GM11168 (cell line): ENCODE measurements around the gene IKBIP.
"Not testable (repeated sequence)": the region's sequence is repeated elsewhere in the genome, so short reads cannot be mapped to it uniquely, and the experiment has no call there.

Experiments used
- in situ Hi-C: fragments of 300-500 bp; cut with MboI; formaldehyde crosslinking; loops from one replicate; pipeline ENCODE4 v1.12.0; 2022; ENCODE audit warnings: low sequenced_read_pairs; ENCODE audit not compliant: unreplicated experiment

The IKBIP gene

DNA sequence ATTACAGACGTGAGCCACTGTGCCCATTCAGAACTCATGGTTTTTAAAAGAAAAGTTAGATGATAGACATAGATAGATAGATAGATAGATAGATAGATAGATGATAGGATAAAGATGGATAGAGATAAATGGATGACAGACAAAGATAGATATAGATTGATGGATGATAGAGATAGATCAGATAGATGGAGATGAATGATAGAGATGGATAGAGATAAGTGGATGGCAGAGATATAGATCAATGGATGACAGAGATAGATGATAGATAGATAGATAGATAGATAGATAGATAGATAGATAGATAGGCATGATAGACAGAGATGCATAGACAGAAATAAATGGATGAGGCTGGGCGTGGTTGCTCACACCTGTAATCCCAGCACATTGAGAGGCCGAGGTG is 64.8 kb downstream of the IKBIP start:
- in situ Hi-C loops, result no loop called here

DNA sequence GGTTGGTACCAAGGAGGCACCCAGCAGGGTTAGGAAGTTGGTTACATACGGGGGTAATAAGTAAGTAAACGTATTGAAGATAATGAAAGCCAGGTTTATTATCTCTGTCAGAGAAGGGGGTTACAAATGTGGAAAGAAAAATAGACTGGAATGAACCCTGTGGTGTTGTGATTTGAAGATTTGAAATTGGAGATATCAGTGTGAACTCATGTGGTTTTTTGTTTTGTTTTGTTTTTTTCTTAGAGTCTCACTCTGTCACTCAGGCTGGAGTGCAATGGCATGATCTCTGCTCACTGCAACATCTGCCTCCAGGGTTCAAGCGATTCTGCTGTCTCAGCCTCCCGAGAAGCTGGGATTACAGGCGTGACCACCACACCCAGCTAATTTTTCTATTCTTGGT is 65.2 kb downstream of the IKBIP start:
- in situ Hi-C loops, result no loop called here

DNA sequence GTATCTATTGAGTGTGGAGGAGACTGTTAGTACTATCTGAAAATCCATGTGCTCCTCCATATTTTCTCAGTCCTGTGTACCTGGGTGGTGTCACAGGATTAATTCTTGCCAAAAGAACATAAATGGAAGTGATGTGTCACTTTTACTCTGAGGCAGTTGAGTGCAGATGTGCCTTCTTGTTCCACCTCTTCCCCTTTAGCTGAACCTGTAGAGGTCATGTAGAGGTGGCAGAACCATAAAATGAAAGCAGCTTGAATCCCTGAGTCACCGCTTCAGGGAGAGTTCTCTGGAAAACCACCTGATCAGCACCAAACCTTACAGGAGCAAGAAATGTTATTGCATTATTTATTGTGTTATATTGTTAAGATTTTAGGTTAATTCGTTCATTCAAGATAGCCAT is 65.8 kb downstream of the IKBIP start:
- in situ Hi-C loops, result no loop called here

DNA sequence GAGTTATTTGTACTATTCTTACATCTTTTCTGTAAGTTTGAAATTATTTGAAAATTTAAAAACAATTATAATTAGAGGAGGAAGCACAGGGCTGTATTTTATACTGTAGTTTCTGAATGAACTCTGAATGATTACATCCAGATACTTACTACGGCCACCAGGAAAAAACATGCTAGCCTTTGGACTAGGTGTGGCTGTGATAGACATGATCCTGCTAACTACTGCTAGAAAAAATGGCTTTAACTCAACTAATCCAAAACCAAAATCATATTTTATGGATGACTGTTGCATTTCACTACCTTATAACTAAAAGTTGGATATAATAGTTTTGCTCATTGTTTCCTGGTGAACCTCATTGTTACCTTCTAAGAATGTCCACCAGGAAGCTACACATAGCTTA is 66.2 kb downstream of the IKBIP start:
- in situ Hi-C loops, result no loop called here

DNA sequence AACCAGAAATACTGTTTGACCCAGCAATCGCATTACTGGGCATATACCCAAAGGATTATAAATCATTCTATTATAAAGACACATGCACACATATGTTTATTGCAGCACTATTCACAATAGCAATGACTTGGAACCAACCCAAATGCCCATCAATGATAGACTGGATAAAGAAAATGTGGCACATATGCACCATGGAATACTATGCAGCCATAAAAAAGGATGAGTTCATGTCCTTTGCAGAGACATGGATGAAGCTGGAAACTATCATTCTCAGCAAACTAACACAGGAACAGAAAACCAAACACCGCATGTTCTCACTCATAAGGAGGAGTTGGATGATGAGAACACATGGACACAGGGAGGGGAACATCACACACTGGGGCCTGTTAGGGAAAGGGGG is 67.8 kb downstream of the IKBIP start:
- in situ Hi-C loops, result not testable (repeated sequence)

DNA sequence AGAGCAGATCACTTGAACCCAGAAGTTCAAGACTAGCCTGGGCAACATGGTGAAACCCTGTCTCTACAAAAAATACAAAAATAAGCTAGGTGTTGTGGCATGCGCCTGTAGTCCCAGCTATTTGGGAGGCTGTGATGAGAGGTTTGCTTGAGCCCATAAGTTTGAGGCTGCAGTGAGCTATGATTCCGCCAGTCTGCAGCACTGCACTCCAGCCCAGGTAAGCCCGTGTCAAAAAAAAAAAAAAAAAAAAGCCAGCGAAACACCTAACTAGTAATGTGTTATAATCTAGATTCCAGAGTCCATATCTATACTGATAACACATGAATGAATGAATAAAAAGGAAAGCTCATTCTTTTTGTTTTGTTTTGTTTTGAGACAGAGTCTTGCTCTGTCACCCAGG is 69.6 kb downstream of the IKBIP start:
- in situ Hi-C loops, result no loop called here
